ENCODE data around the gene MICAL2. TPM values are rescaled to one million over a fixed set of nuclear protein-coding genes. Genes with fewer than 3 reads are reported as not detected.

The MICAL2 gene
- total RNA-seq, 1 experiment from 2014 or later = 37.4 TPM

DNA sequence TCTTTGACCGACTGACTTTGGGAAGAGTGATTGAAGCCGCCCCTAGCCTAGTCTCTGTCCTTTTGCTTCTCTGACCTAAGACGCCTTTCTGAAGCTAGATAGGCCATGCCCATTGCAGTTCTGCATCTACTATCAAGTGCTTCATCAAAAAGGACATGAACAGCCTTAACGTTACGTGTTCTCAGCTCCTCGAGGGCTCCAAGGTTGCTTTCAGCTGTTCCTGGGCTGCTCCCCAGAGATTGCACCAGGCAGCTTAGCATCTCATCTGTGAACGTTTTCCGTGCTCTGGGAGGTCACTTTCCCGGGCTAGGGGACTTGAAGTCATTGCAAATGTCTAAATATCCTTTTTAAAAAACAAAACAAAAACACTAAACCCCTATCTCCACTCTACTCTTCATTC is 13.9 kb downstream of the MICAL2 start:
- no peak overlapping the region for H2AFZ ChIP-seq (ENCODE audit: low read depth, low read length, poor library complexity, severe bottlenecking)
- H3K9me2 ChIP-seq (ENCODE audit: insufficient read depth) = no peaks in the 10 kb centered on the region
- ChIA-PET RAD21 (ENCODE audit: low non-redundant PET in 1 of 2, low total read pairs in 2 of 2, uncharacterized antibody in 2 of 2, unreplicated experiment in 2 of 2) (interaction anchor here in 1 of 2 experiments (0.7 kb wide), 1 partner anchor 62 kb away, joined by 3 read pairs; no protein-coding TSS in a partner anchor), POLR2A (interaction anchor here (1.0 kb wide), 1 partner anchor 40 kb away, joined by 5 read pairs; no protein-coding TSS in a partner anchor), CTCF (interaction anchor here (2.0 kb wide), 1 partner anchor 157 kb away, joined by 10 read pairs; no protein-coding TSS in a partner anchor)
- H3K27ac ChIP-seq (ENCODE audit: low read depth, low read length) = no peak overlapping the region
- H3K36me3 ChIP-seq (ENCODE audit: control insufficient read depth in 1 of 2, insufficient read depth in 2 of 2, low read length in 2 of 2) = no peaks in the 10 kb centered on the region
- H3K9ac ChIP-seq (ENCODE audit: low read length) = no peak overlapping the region
- peaks cover 28 to 63% of the 10 kb centered on the region in 2 experiments for H3K4me1 ChIP-seq (ENCODE audit: control insufficient read depth in 1 of 2, insufficient read depth in 2 of 2, low read length in 2 of 2)
- BruUV-seq (replicated peaks) = no TSS peak
- intact Hi-C loops (cut with micrococcal nuclease) = no loop called here
- H4K20me1 ChIP-seq (ENCODE audit: insufficient read depth) = no peaks in the 10 kb centered on the region
- peaks cover 7% of the 10 kb centered on the region; the same call in 1 of the 2 replicates for H3K79me2 ChIP-seq (ENCODE audit: insufficient read depth, low read length)
- H3K9me3 ChIP-seq (ENCODE audit: control insufficient read depth in 1 of 2, insufficient read depth in 1 of 2, low read depth in 1 of 2, low read length in 2 of 2) = no peaks in the 10 kb centered on the region
- H3K27me3 ChIP-seq (ENCODE audit: insufficient read depth, low read length) = no peaks in the 10 kb centered on the region
- DNase-seq (ENCODE audit: low read depth, low spot score) (no peak), ATAC-seq (no peak)
- H3K4me2 ChIP-seq (ENCODE audit: low read length) = no peak overlapping the region
- TF ChIP-seq ZFX (IDR thresholded peaks at IDR 0.05) (no peak), CEBPB (IDR thresholded peaks at IDR 0.05; ENCODE audit: low read depth) (no peak), SRF (IDR thresholded peaks at IDR 0.05; ENCODE audit: low read depth) (no peak), FOSL1 (IDR thresholded peaks at IDR 0.05; ENCODE audit: low read depth) (no peak)
- H3K4me3 ChIP-seq (replicated peaks in 1 of 2; ENCODE audit: low read depth in 1 of 2, low read length in 2 of 2) = no peak overlapping the region

DNA sequence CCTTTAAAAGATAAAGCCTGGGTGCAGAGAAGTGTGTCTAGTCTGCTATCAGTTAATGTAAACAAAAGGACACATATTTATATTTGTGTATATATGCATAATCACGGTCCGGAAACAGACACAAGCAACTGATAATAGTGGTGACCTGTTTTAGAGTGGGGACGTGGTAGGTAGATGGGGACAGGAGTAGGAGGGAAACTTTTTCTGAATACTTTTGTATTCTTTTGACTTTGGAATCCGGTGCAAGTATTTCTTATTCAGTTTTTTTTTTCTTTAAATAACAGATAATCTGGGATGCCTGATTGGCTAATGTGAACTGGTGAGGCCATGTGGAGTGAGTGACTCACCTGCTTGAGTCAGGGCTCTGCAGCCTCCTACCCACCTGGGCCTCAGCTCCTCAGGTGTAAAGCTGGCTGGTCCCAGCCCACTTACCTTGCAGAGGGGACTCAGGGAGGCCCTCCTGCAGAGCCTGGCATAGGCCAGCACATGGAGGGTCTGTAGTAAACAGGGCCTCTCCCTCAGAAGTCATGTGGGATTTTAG is 15.3 kb downstream of the MICAL2 start:
- Histone ChIP-seq H3K4me1 (ENCODE audit: control insufficient read depth in 1 of 2, insufficient read depth in 2 of 2, low read length in 2 of 2) (peaks cover 19 to 57% of the 10 kb centered on the region in 2 experiments), H4K20me1 (ENCODE audit: insufficient read depth) (no peaks in the 10 kb centered on the region), H3K36me3 (ENCODE audit: control insufficient read depth in 1 of 2, insufficient read depth in 2 of 2, low read length in 2 of 2) (no peaks in the 10 kb centered on the region), H3K27ac (ENCODE audit: low read depth, low read length) (peak overlapping the region; percentile 36; the same call in 1 of the 2 replicates), H3K79me2 (ENCODE audit: insufficient read depth, low read length) (peaks cover 7% of the 10 kb centered on the region; the same call in 1 of the 2 replicates), H2AFZ (ENCODE audit: low read depth, low read length, poor library complexity, severe bottlenecking) (no peak overlapping the region), H3K9ac (ENCODE audit: low read length) (peak overlapping the region; percentile 38), H3K9me2 (ENCODE audit: insufficient read depth) (no peaks in the 10 kb centered on the region), H3K27me3 (ENCODE audit: insufficient read depth, low read length) (no peaks in the 10 kb centered on the region), H3K9me3 (ENCODE audit: control insufficient read depth in 1 of 2, insufficient read depth in 1 of 2, low read depth in 1 of 2, low read length in 2 of 2) (no peaks in the 10 kb centered on the region), H3K4me3 (replicated peaks in 1 of 2; ENCODE audit: low read depth in 1 of 2, low read length in 2 of 2) (0 out of 4 replicates have a peak overlapping the region, but pooled peaks of 1 of the 2 experiments have one; percentile 9), H3K4me2 (ENCODE audit: low read length) (peak overlapping the region; percentile 65)
- ChIA-PET RAD21 (ENCODE audit: low non-redundant PET in 1 of 2, low total read pairs in 2 of 2, uncharacterized antibody in 2 of 2, unreplicated experiment in 2 of 2) (interaction anchor here in 1 of 2 experiments (1.5 kb wide), 1 partner anchor 156 kb away, joined by 3 read pairs; no protein-coding TSS in a partner anchor), POLR2A (interaction anchor here (1.0 to 1.2 kb wide), 3 partner anchors 25 to 38 kb away, joined by 3 to 5 read pairs (median 3); no protein-coding TSS in a partner anchor), CTCF (interaction anchor here (0.9 kb wide), 1 partner anchor 156 kb away, joined by 3 read pairs; no protein-coding TSS in a partner anchor)
- DNase-seq (ENCODE audit: low read depth, low spot score) (peak; percentile 29), ATAC-seq (peak; percentile 77)
- no TSS peak for BruUV-seq (replicated peaks)
- intact Hi-C loops (cut with micrococcal nuclease) = no loop called here
- no peak for TF ChIP-seq SIN3A (IDR thresholded peaks at IDR 0.05; ENCODE audit: low read depth)
- TF ChIP-seq POLR2A (IDR thresholded peaks at IDR 0.05; ENCODE audit: borderline replicate concordance, extremely low read depth, insufficient read depth, insufficient read length) = no peak
- peak; percentile 84 for TF ChIP-seq FOSL1 (IDR thresholded peaks at IDR 0.05; ENCODE audit: low read depth)
- no peak for TF ChIP-seq ELF1 (IDR thresholded peaks at IDR 0.05; ENCODE audit: borderline replicate concordance, low read depth)
- no peak for TF ChIP-seq EGR1 (IDR thresholded peaks at IDR 0.05; ENCODE audit: low read depth)
- peak; percentile 78 for TF ChIP-seq JUND (IDR thresholded peaks at IDR 0.05)
- TF ChIP-seq, protein P1, sequence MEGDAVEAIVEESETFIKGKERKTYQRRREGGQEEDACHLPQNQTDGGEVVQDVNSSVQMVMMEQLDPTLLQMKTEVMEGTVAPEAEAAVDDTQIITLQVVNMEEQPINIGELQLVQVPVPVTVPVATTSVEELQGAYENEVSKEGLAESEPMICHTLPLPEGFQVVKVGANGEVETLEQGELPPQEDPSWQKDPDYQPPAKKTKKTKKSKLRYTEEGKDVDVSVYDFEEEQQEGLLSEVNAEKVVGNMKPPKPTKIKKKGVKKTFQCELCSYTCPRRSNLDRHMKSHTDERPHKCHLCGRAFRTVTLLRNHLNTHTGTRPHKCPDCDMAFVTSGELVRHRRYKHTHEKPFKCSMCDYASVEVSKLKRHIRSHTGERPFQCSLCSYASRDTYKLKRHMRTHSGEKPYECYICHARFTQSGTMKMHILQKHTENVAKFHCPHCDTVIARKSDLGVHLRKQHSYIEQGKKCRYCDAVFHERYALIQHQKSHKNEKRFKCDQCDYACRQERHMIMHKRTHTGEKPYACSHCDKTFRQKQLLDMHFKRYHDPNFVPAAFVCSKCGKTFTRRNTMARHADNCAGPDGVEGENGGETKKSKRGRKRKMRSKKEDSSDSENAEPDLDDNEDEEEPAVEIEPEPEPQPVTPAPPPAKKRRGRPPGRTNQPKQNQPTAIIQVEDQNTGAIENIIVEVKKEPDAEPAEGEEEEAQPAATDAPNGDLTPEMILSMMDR (IDR thresholded peaks at IDR 0.05 in 2 of 3, conservative IDR thresholded peaks at IDR 0.05 in 1 of 3; ENCODE audit: borderline replicate concordance in 1 of 3, insufficient read depth in 1 of 3, low read depth in 2 of 3, low read length in 2 of 3) = no peak
- no peak for TF ChIP-seq EZH2 (IDR thresholded peaks at IDR 0.05)
- no peak for TF ChIP-seq EZH2phosphoT487 (IDR thresholded peaks at IDR 0.05; ENCODE audit: borderline replicate concordance)
- no peak for TF ChIP-seq TCF7L2 (IDR thresholded peaks at IDR 0.05; ENCODE audit: borderline replicate concordance, extremely low read depth, insufficient read depth, insufficient read length)
- no peak for TF ChIP-seq CBX3 (IDR thresholded peaks at IDR 0.05; ENCODE audit: low read depth)
- TF ChIP-seq, protein P2, sequence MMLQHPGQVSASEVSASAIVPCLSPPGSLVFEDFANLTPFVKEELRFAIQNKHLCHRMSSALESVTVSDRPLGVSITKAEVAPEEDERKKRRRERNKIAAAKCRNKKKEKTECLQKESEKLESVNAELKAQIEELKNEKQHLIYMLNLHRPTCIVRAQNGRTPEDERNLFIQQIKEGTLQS (IDR thresholded peaks at IDR 0.05) = no peak
- TF ChIP-seq YY1 (IDR thresholded peaks at IDR 0.05; ENCODE audit: extremely low read depth, insufficient replicate concordance, low read depth, low read length) = no peak
- TF ChIP-seq SRF (IDR thresholded peaks at IDR 0.05; ENCODE audit: low read depth) = no peak
- TF ChIP-seq, protein P3, sequence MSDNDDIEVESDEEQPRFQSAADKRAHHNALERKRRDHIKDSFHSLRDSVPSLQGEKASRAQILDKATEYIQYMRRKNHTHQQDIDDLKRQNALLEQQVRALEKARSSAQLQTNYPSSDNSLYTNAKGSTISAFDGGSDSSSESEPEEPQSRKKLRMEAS (IDR thresholded peaks at IDR 0.05) = peak; percentile 44; the same call in 1 of the 2 replicates
- TF ChIP-seq RAD21 (IDR thresholded peaks at IDR 0.05; ENCODE audit: low read depth) = no peak

Data from HCT116 (cell line).